Transverse colon (tissue), 4 donors: Measurements from ENCODE around the gene CLCC1.

Experiments used
- CTCF ChIP-seq, 5 experiments: fragments of 200-600 bp in 3 of 5; fragments of 450-650 bp in 2 of 5; sonication (generic) in 3 of 5; IDR thresholded peaks; 1 replicate in 2 of 5; 2 replicates in 3 of 5; pipeline ENCODE4 v1.5.1; 2016 to 2017; ENCODE audit warnings: antibody characterized with exemption in 5 of 5, inconsistent platforms in 3 of 5, mild to moderate bottlenecking in 2 of 5, moderate library complexity in 1 of 5
- EP300 ChIP-seq: sonication (generic); formaldehyde crosslinking; IDR thresholded peaks from one replicate; pipeline ENCODE4 v1.6.1; 2017; ENCODE audit warnings: antibody characterized with exemption, low read depth
- POLR2A ChIP-seq: fragments of 450-650 bp; IDR thresholded peaks from one replicate; pipeline ENCODE4 v1.6.1; 2016; ENCODE audit warnings: antibody characterized with exemption, mild to moderate bottlenecking, moderate library complexity
- POLR2AphosphoS5 ChIP-seq, 3 donors: sonication (generic); formaldehyde crosslinking; IDR thresholded peaks; one replicate each; pipeline ENCODE4 v1.6.1; 2016; ENCODE audit warnings: antibody characterized with exemption in 3 of 3

- TF ChIP-seq CTCF (IDR thresholded peaks at IDR 0.05) (no peak), EP300 (no peak), POLR2A (no peak), POLR2AphosphoS5 (IDR thresholded peaks at IDR 0.05) (no peak)
Observed at GRCh38 chr1:108925920-108926319, 37.4 kb downstream of the CLCC1 start.
